Daoy (cell line): ENCODE results near the gene TCF3. TPM values are rescaled to one million over a fixed set of nuclear protein-coding genes. Genes with fewer than 3 reads are reported as not detected.

Experiments used
- DNase-seq: peaks from one replicate; pipeline ENCODE4 v3.0.0-alpha.2; 2015; ENCODE audit warnings: low read depth
- total RNA-seq: library from RNA; depleted of rRNA; stranded (reverse); fragments of >200 nt; shearing (Covaris generic); gene quantifications from 2 replicates; pipeline ENCODE4 v1.2.3, GENCODE V29; 2014

Gene TCF3
- total RNA-seq, 1 experiment from 2014 or later = 92.8 TPM

DNA sequence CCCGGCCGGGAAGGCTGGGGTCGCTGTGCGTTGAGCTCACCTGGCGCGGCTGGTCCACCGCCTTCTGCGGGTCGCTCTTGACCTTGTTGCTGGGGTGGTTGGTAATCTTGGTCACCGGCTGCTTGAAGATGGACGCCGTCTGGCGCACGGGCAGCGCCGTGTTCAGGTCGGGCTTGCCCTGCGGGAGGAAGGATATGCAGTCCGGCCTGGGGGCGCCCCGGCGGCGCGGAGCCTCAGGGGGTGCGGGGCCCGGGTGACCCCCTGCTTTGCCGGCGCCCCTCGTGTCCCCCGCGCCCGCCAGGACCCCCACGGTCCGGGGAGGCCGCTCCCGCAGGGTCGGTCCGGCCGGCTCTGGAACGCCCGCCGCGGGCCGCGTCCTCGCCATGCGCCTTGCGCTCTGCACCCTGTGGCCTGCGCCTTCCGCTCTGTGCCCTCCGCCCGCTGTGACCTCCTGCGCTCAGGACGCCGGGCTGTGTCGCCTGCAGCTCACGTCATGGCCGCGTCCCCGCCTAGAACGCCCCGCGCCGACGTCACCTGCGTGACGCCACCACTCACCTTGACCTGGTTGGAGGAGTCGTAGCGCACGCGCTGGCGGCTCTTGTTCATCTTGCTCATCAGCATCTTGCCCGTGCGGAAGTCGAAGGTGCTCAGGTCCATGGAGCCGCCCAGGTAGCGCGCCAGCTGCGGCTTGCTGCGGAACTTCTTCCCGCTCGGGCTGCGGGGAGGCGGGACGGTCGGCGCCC, 67.7 kb downstream of the TCF3 start:
- DNase-seq = no peak

DNA sequence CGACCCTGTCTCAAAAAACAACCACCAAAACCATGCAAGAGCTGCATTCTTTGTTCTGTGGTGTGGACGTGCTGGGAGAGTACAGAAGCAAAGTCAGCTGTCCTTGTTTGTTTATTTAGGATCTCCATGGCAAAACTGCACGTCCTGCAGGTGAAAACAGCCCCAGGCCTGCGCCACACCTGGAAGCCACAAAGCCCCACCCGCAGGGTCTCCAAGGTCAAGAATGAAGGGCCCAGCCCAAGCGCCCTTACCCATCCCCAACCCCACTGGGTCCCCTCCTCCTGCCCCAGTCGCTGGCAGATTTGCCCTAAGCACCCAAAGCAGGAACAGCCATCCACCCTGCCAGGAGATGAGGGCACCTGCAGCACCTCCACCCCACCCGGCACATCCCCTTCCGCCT, 70.2 kb downstream of the TCF3 start:
- DNase-seq = no peak

- no peak for DNase-seq
Observed at GRCh38 chr19:1580957-1581356, 71.5 kb downstream of the TCF3 start.

- DNase-seq = no peak
Observed at GRCh38 chr19:1580382-1580781, 72.0 kb downstream of the TCF3 start.

- DNase-seq = no peak
Observed at GRCh38 chr19:1579222-1579621, 73.2 kb downstream of the TCF3 start.

DNA sequence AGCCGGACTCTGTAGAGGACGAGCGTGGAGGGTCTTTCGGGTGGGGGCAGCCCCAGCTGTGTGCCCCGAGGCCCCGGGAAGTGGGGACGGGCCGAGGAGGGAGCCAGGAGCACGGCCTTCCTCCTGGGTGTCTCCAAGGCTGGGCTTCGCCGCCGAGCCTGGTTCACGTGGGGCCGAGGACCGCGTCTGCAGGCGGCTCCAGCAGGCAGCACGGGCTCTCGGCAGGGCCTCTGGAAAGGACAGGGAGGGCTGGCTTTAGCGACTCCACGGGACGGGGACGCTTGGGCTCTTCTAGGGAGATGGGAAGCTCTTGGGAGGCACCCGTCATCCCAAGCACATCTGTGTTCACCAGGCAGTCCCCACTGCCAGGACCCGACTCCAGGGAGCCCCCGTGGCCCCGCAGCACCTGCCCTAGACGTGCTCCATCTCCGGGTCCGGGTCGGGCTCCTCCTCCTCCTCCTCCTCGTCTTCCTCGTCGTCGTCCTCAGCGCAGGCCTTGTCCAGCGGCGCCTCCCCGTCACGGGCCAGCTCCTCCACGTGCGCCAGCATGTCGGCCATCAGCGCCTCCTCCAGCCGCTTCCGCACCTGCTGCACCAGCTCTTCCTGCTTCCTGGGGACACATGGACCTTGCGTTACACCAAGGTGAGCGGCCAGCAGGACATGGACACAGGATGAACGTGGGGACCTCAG, 74.3 kb downstream of the TCF3 start:
- DNase-seq = no peak

- no peak for DNase-seq
Observed at GRCh38 chr19:1577090-1577928, 75.1 kb downstream of the TCF3 start.

- no peak for DNase-seq
Observed at GRCh38 chr19:1576242-1577089, 75.9 kb downstream of the TCF3 start.

GRCh38 chr19:1575323-1576241, 76.8 kb downstream of the TCF3 start:
- DNase-seq = no peak

- no peak for DNase-seq
Observed at GRCh38 chr19:1574354-1575136, 77.9 kb downstream of the TCF3 start.

GRCh38 chr19:1572795-1573194, 79.6 kb downstream of the TCF3 start:
- DNase-seq = no peak

DNA sequence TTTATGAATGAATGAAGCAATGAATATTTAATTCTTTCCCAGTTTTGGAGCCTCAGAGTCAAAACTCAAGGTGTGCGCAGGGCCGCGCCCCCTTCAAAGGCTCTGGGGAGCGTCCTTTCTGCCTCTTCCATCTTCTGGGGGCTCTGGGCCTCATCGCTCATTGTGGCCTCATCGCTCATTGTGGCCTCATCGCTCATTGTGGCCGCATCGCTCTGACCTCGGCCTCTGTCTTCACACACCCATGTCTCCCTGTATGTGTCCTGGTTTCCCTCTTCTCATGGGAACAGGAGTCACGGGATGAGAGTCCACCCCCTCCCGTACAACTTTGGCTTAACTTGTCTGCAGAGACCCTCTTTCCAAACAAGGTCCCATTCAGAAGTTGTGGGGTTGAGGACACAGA, 81.1 kb downstream of the TCF3 start:
- no peak for DNase-seq

DNA sequence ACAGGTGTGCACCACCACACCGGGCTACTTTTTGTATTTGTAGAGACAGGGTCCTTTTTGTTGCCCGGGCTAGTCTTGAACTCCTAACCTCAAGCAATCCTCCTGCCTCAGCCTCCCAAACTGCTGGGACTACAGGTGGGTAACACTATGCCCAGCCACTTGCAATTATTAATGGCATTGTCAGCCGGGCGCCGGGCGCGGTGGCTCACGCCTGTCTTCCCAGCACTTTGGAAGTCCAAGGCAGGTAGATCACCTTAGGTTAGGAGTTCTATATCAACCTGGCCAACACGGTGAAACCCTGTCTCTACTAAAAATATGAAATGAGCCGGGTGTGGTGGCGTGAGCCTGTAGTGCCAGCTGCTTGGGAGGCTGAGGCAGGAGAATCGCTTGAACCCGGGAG, 81.6 kb downstream of the TCF3 start:
- no peak for DNase-seq

DNA sequence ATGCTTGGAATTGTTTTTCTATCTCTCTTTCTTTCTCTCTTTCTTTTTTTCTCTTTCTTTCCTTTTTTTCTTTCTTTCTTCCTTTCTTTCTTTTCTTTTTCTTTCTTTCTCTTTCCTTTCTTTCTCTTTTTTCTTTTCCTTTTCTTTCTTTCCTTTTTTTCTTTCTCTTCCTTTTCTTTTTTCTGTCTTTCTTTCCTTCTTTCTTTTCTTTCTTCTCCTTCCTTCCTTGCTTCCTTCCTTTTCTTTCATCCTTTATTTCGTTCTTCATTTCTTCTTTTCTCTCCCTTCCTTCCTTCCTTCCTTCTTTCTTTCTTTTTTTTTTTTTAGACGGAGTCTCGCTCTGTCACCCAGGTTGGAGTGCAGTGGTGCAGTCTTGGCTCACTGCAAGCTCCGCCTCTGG, 82.4 kb downstream of the TCF3 start:
- DNase-seq = no peak

- peak; percentile 88 for DNase-seq
Observed at GRCh38 chr19:1568320-1569019, 83.9 kb downstream of the TCF3 start, which contains the start of gene MEX3D. MEX3D (minus strand) TSS chr19:1568325; CDS start chr19:1568058, 267 bp downstream.

- no peak for DNase-seq
Observed at GRCh38 chr19:1567848-1568227, 84.6 kb downstream of the TCF3 start.

- DNase-seq = peak; percentile 51
Observed at GRCh38 chr19:1567116-1567847, 85.1 kb downstream of the TCF3 start.

- DNase-seq = peak; percentile 90
Observed at GRCh38 chr19:1566392-1567115, 85.9 kb downstream of the TCF3 start.
